Chondrocyte (in vitro differentiated cells): ENCODE measurements around the gene GREB1. TPM values are rescaled to one million over a fixed set of nuclear protein-coding genes. Genes with fewer than 3 reads are reported as not detected.

Source experiments
- DNase-seq: peaks from one replicate; pipeline ENCODE4 v3.0.0; 2021; ENCODE audit warnings: mixed read lengths, low spot score
- H3K27ac Mint-ChIP-seq: one replicate; pipeline ENCODE4 v1.8.0; 2021; ENCODE audit warnings: mild to moderate bottlenecking, moderate library complexity, mixed read lengths; ENCODE audit not compliant: unreplicated experiment
- H3K27me3 Mint-ChIP-seq: 2 replicates; pipeline ENCODE4 v1.8.0; 2021; ENCODE audit warnings: low read depth, mixed read lengths
- H3K36me3 Mint-ChIP-seq: 2 replicates; pipeline ENCODE4 v1.8.0; 2021; ENCODE audit warnings: low read depth, mixed read lengths
- H3K4me1 Mint-ChIP-seq: 2 replicates; pipeline ENCODE4 v1.8.0; 2021; ENCODE audit warnings: low read depth, mild to moderate bottlenecking, mixed read lengths
- H3K4me3 Mint-ChIP-seq: one replicate; pipeline ENCODE4 v1.8.0; 2021; ENCODE audit warnings: mild to moderate bottlenecking, moderate library complexity, mixed read lengths; ENCODE audit not compliant: unreplicated experiment
- H3K9me3 Mint-ChIP-seq: 2 replicates; pipeline ENCODE4 v1.8.0; 2021; ENCODE audit warnings: low read depth, mixed read lengths
- total RNA-seq: library from RNA; stranded (reverse); gene quantifications from 3 replicates; pipeline ENCODE4 v1.2.1, GENCODE V29; 2021
- TF ChIP-seq, protein P1 (sequence below): fragments of 200-600 bp; sonication (generic); IDR thresholded peaks from 2 replicates; pipeline ENCODE4 v1.5.0; 2021; ENCODE audit warnings: antibody characterized with exemption, mild to moderate bottlenecking, moderate library complexity

GREB1 gene
- total RNA-seq, 1 donor from 2014 or later, result 0.52 TPM

GRCh38 chr2:11556101-11556806, 22.4 kb downstream of the GREB1 start:
- H3K4me3 Mint-ChIP-seq, result no peak overlapping the region
- TF ChIP-seq, protein P1, sequence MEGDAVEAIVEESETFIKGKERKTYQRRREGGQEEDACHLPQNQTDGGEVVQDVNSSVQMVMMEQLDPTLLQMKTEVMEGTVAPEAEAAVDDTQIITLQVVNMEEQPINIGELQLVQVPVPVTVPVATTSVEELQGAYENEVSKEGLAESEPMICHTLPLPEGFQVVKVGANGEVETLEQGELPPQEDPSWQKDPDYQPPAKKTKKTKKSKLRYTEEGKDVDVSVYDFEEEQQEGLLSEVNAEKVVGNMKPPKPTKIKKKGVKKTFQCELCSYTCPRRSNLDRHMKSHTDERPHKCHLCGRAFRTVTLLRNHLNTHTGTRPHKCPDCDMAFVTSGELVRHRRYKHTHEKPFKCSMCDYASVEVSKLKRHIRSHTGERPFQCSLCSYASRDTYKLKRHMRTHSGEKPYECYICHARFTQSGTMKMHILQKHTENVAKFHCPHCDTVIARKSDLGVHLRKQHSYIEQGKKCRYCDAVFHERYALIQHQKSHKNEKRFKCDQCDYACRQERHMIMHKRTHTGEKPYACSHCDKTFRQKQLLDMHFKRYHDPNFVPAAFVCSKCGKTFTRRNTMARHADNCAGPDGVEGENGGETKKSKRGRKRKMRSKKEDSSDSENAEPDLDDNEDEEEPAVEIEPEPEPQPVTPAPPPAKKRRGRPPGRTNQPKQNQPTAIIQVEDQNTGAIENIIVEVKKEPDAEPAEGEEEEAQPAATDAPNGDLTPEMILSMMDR, result no peak
- H3K27me3 Mint-ChIP-seq, result peaks cover 27% of the 10 kb centered on the region
- H3K36me3 Mint-ChIP-seq, result peaks cover 2% of the 10 kb centered on the region
- DNase-seq, result no peak
- peaks cover 6% of the 10 kb centered on the region for H3K4me1 Mint-ChIP-seq
- no peaks in the 10 kb centered on the region for H3K9me3 Mint-ChIP-seq
- H3K27ac Mint-ChIP-seq, result no peak overlapping the region

DNA sequence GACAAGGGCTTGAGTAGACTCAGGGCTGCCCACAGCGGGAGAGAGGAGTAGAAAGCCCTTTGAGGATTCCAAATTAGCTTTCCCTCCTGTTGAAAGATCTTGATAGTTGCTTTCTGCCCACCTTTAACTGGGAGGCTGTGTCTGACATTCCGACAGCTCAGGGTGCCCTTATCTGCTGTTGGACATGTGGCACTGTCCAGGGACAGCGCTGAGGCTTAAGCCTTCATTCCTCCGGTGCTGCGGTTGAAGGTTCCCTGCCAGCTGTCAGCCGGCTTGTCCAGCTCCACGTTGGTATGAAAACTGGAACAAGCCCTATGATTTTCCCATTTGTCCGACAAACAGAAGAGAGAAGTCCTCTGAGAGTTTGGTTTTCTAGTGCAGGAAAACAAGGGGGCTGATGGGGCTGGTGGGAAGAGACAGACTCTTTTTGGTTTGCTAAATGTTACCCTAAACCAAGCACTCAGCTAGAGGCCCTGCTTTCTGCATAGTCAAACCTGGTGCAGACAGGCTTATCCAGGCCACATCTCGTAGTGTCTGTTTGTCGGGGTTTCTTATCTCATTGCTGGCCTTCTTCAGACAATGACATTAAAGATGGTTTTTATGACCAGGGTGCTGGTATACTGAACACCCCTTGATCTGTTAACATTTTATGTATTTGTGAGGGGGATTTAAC, 24.5 kb downstream of the GREB1 start:
- H3K27me3 Mint-ChIP-seq, result peaks cover 23% of the 10 kb centered on the region
- H3K9me3 Mint-ChIP-seq, result no peaks in the 10 kb centered on the region
- TF ChIP-seq, protein P1, result no peak
- H3K27ac Mint-ChIP-seq, result no peak overlapping the region
- H3K36me3 Mint-ChIP-seq, result no peaks in the 10 kb centered on the region
- H3K4me3 Mint-ChIP-seq, result no peak overlapping the region
- H3K4me1 Mint-ChIP-seq, result peaks cover 6% of the 10 kb centered on the region
- no peak for DNase-seq

DNA sequence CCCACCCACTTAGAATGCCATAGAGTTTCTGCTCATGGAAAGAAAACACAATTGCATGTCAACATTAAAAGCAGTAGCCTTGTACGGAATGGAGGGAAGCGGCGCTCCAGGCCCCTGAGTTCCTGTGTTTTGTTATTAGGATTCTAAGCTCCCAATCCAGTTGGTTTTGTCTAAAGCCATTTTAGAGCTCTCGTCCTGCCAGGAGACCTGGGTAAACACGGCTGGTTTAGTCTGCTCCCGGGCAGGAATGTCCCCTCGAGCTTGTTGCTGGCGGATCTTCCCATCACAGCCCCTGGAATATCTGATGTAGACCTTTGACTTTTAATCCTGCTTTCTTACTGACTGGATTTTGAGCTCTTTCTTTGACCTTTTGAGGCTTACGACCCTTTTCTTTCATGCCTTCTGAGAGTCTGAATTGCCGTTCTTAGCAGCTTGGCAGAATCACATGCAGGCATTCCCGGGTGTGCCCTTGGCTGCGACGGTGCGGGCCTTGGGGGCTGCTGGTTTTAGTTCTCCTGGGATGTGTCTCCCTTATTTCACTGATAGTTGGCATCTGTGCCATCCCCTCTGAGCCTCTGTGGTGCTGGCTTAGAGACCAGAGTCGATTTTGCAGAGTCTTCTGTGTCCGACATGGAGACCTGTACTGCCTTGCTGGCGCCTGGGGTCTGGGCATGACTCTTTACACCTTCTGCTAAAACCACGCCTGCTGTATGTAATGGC, 25.4 kb downstream of the GREB1 start:
- Mint-ChIP-seq H3K36me3 (no peaks in the 10 kb centered on the region), H3K27me3 (peaks cover 20% of the 10 kb centered on the region), H3K4me3 (no peak overlapping the region), H3K9me3 (no peaks in the 10 kb centered on the region), H3K27ac (no peak overlapping the region), H3K4me1 (peaks cover 3% of the 10 kb centered on the region)
- no peak for DNase-seq
- TF ChIP-seq, protein P1, result no peak

GRCh38 chr2:11559786-11560155, 25.9 kb downstream of the GREB1 start:
- no peaks in the 10 kb centered on the region for H3K9me3 Mint-ChIP-seq
- H3K4me3 Mint-ChIP-seq, result no peak overlapping the region
- no peak for DNase-seq
- TF ChIP-seq, protein P1, result no peak
- H3K27me3 Mint-ChIP-seq, result peaks cover 20% of the 10 kb centered on the region
- no peaks in the 10 kb centered on the region for H3K4me1 Mint-ChIP-seq
- no peak overlapping the region for H3K27ac Mint-ChIP-seq
- H3K36me3 Mint-ChIP-seq, result no peaks in the 10 kb centered on the region

- Mint-ChIP-seq H3K27me3 (peaks cover 12% of the 10 kb centered on the region), H3K9me3 (no peaks in the 10 kb centered on the region)
These were observed 27.0 kb downstream of the GREB1 start for GRCh38 chr2:11560806-11561205.

More at GRCh38 chr2:11560806-11561205, 27.0 kb downstream of the GREB1 start:
- Mint-ChIP-seq H3K4me1 (no peaks in the 10 kb centered on the region), H3K27ac (no peak overlapping the region), H3K36me3 (no peaks in the 10 kb centered on the region), H3K4me3 (no peak overlapping the region)
- TF ChIP-seq, protein P1, result no peak
- DNase-seq, result no peak
